Activated naive CD8-positive, alpha-beta T cell treated with anti-CD3 and anti-CD28 coated beads, Interleukin-2, amount 50 U/mL, for 16 hours (primary cell): Measurements from ENCODE around the gene KCTD5.
A peak's percentile ranks its signal among the peaks of the same experiment; 100 is the strongest.
"Not testable (repeated sequence)": the region's sequence is repeated elsewhere in the genome, so short reads cannot be mapped to it uniquely, and the experiment has no call there.

ENCODE experiments used
- DNase-seq: peaks from one replicate; pipeline ENCODE4 v3.0.0-alpha.2; 2020; ENCODE audit warnings: low read depth, low spot score

The KCTD5 gene

DNA sequence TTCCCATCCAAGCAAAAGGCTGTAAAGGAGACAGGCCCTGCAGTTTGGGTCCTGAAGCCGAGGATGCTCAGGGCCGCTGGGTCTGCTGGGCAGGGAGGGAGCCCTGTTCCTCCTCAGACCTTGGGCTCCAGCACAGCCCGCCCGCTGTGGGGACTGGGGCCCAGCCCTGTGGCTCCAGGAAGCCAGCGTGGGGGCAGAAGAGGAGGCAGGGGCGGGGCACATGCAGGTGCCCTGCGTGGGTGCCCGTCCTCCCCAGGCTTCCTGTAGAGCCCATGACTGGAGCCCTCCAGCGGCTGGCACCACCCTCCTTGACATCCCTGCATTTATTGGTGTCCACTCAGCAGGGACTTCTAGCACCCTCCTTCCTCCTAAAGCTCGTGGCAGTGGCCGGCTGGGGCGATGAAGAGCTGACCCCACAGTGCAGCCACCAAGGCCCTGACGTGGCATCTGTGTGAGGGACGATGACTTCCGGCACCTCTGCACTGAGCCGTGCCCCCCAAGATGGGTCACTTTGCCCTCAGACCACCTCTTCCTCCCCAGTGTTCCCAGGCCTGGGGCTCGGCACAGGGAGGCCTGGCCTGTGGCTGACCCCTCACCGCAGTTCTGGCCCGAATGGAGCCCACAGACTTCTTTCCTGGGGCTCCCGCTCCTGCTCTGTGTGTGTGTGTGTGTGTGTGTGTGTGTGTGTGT is 27.8 kb downstream of the KCTD5 start:
- no peak for DNase-seq

GRCh38 chr16:2710711-2711231 is 28.4 kb downstream of the KCTD5 start:
- no peak for DNase-seq

GRCh38 chr16:2711370-2712062 is 29.2 kb downstream of the KCTD5 start:
- DNase-seq: no peak

GRCh38 chr16:2712063-2712441 is 29.7 kb downstream of the KCTD5 start:
- no peak for DNase-seq

- DNase-seq: no peak
These were observed 30.2 kb downstream of the KCTD5 start for GRCh38 chr16:2712546-2712945.

GRCh38 chr16:2713523-2713922 is 31.2 kb downstream of the KCTD5 start:
- no peak for DNase-seq

- DNase-seq: no peak
These were observed 31.9 kb downstream of the KCTD5 start for GRCh38 chr16:2713985-2714774.

- DNase-seq: no peak
These were observed 32.7 kb downstream of the KCTD5 start for GRCh38 chr16:2715064-2715463.

GRCh38 chr16:2715519-2715918 is 33.2 kb downstream of the KCTD5 start:
- DNase-seq: peak; percentile 62

- no peak for DNase-seq
These were observed 33.9 kb downstream of the KCTD5 start for GRCh38 chr16:2715966-2716885.

GRCh38 chr16:2716948-2717347 is 34.6 kb downstream of the KCTD5 start:
- no peak for DNase-seq

- no peak for DNase-seq
These were observed 35.3 kb downstream of the KCTD5 start for GRCh38 chr16:2717383-2718263.

DNA sequence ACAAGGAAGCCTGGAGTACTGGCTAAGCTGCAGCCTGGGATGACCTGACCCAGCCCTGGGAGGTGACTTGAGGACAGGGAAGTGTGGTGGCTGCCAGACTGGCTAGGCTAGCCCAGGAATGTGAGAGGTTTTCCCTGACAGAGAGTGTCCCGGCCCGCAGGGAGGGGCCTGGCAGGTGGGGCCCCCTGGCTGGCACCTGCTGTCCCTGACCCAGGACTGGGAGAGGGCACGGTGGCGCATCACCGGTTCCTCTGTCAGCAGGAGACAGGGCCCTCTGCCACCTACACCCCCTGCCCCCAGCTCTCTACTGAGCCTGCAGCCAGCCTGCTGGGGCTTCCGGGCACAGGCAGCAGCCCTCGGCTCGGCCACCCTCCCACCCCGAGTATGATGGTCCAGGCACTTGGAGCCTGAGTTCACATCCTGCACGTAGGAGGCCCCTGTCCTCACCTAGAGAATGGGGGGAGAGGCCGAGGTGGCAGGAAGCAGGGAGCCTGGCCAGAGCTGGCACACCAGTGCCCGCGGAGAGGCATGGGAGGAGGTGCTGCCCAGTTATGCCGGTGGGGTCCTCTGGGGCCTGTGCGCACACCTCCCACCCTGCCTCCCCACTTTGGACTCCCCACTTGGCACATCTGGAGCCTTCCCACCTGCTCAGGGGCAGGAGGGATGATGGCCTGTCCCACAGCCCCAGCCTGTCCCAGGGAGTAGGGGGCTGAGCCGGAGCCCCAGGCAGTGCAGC is 37.2 kb downstream of the KCTD5 start:
- DNase-seq: no peak

DNA sequence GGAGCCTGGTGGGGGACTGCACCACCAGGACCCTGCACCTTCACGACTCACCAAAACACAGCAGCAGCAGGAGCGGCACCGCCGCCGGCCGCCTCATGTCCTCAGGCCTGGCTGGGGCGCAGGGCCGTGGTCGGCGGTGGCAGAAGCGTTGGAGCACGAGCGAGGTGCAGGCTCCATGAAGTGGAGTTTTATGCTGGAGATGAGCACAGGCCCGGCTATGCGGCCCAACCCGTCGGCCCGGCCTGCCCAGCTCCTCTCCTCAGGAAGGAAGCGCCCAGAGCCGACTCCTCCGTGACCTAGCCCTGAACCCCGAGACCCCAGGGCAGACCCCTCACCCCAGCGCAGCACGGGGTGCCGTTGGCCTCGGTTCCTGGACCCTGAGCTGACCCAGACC is 37.7 kb downstream of the KCTD5 start, which contains the start of gene PRSS27:
Gene PRSS27 (minus strand): TSS at position 161 of the 394 bp plus-strand sequence. CDS start 64 bp downstream, at position 97.
- no peak for DNase-seq

DNA sequence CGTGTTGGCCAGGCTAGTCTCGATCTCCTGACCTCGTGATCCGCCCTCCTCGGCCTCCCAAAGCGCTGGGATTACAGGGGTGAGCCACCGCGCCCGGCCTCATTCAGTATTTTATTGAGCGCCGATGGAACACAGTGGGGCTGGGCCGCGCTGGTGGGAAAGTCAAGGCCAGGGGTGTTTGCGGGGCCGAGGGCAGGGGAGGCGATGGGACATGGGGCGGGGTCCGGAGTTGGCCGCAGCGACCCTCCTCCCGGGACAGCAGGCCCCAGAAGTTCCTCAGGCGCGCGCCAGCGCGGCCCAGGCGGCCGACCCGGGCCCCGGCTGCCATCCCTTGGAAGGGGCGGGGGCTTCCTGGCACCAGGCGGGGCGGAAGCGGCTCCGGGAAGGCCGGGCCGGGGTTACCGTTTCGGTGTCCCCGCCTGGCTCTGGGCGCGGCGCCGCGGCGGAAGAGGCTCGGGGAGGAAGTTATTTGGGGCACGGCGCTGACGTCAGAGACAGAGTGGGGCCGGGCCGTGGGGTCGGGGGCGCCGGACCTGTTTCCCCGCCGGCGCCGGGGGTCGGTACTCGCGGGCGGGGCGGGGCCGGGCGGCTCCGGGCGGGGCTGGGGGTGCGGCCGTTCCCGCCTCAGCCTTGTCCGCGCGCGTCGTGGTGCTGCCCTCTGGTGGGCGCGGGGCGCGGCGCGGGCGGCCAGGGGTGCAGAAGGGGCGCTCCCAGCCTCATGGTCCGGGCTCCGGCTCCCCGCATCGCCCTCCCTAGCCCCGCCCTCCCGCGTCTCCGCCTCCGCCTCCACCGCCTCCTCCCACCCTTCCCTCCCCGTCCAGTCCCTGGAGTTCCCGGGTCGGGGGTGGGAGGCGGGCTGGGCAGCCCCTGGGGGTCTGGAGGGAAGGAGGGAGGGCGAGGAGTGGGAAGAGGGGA is 38.7 kb downstream of the KCTD5 start:
- DNase-seq: peak; percentile 80

DNA sequence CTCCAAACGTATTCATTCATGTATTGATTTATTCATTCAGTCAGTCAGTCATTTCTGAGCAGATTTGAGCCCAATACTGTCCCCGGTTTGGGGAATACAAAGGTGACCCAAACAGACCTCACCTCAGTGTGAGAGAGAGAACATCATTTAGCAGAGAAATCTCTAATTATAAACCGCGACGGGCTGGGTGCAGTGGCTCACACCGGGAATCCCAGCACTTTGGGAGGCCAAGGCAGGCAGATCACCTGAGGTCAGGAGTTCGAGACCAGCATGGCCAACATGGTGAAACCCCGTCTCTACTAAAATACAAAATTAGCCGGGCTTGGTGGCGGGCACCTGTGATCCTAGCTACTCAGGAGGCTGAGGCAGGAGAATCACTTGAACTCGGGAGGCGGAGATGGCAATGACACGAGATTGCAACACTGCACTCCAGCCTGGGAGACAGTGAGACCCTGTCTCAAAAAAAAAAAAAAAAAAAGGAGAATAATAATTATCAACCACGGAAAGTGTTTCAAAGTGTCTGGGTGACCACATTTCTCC is 39.4 kb downstream of the KCTD5 start:
- DNase-seq: not testable (repeated sequence)

- no peak for DNase-seq
These were observed 41.9 kb downstream of the KCTD5 start for GRCh38 chr16:2724088-2724676.
